Stimulated activated CD8-positive, alpha-beta memory T cell treated with anti-CD3 and anti-CD28 coated beads, Interleukin-7, amount 100 ng/mL, for 48 hours (primary cell): Measurements from ENCODE around the gene HTRA2.
"Not testable (repeated sequence)": the region's sequence is repeated elsewhere in the genome, so short reads cannot be mapped to it uniquely, and the experiment has no call there.

ENCODE experiments used
- DNase-seq, 2 donors: peaks; one replicate each; pipeline ENCODE4 v3.0.0-alpha.2; 2020; ENCODE audit warnings: low read depth in 1 of 2; ENCODE audit errors: extremely low read depth in 1 of 2

HTRA2 gene

GRCh38 chr2:74529357-74530238 lies at the start of gene HTRA2, which contains the start of gene AUP1:
Gene HTRA2 (plus strand): TSS chr2:74529933. CDS start chr2:74530007, 74 bp downstream.
Gene AUP1 (minus strand): TSS chr2:74529706. CDS start chr2:74529629, 77 bp downstream.
- DNase-seq, result peak; percentile 95 to 96

- DNase-seq, result no peak
Measured at GRCh38 chr2:74481431-74481830, 48.3 kb upstream of the HTRA2 start.

DNA sequence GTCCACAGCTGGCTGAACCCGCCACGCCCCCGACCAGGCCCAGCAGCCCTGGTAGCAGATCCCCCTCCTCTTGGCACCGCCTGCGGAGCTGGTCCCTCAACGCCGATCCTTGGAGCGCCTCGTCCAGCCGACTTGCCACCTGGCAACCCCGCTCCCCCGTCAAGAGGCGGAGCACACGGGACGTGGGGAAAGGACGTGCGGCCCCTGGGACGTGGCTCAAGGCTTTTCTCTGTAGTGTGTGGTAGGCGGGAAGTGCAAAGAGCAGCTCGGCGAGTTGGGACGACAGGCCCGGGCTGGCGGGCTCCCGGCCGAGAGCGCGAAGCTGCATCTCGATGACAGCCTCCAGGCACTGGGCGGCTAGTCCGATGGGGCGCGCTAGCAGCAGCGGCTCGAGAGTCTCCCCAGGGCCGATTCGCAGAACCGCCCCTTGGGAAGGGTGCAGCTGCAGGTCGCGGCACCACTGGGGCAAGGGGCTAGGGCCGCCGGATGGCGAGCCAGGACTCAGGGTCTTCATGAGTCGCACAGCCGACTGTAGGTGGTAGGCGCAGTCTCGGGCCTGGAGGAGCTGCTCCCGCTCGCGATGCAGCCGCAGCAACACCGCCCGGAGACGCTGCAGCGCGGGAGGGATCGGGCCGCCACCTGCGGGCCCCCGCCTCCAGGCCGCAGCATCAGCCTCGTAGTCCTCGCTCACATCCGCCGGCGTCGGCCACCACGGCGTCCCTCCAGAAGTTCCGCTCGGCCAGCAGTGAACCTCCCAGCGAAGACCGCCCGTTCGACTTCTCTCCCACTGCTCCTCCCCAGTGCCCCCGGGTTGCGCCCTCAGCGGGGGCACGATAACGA lies 47.6 kb upstream of the HTRA2 start:
- peak in 1 of 2 donors; percentile 39 for DNase-seq

DNA sequence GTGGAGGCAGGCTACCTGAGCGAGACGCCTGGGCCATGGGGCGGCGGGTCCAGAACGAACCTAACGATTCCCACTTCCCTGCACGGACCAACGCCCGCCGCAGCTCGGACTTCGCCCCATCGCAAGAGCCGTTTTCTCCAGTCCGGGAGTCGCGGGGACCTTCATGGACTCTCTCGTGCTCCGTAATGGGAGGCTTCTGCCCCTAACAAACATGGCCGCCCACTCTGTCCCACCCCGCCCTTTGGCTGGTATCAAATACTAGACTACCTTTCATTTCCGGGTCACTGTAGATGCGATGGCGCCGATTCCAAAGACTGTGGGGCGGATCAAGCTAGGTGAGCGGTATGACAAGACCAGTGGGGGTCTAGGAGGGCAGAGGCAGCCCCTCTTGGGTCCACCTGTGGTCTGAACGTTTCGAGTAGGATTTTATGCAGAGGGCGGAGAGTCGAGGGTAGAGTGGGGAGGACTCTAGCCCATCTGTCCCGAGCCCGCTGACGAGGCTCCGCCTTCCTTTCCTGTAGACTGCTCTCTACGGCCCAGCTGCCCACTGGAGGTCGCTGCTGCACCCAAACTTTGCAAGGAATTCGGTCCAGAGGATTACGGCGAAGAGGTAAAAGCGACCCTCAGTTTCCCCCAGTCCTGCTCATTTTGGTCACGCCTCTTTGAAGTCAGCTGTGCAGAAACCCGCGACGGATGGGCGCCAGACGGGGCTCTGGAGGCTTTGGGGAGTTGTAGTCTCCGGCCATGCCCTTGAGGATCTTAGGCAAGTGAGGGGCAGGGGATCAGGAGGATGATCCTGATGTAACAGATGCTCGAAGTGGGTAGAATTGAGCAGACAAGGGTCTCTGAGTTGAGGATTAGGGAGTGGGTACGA lies 46.7 kb upstream of the HTRA2 start, which contains the start of the genes CCDC142 and TTC31:
CCDC142 (minus strand) TSS at position 198 of the 874 bp plus-strand sequence; CDS start at position 37, 161 bp downstream.
TTC31 (plus strand) TSS at position 281 of the 874 bp plus-strand sequence; CDS start at position 296, 15 bp downstream.
- DNase-seq, result peak; percentile 77 to 93

GRCh38 chr2:74483675-74484164 lies 46.0 kb upstream of the HTRA2 start:
- DNase-seq, result not testable (repeated sequence)

DNA sequence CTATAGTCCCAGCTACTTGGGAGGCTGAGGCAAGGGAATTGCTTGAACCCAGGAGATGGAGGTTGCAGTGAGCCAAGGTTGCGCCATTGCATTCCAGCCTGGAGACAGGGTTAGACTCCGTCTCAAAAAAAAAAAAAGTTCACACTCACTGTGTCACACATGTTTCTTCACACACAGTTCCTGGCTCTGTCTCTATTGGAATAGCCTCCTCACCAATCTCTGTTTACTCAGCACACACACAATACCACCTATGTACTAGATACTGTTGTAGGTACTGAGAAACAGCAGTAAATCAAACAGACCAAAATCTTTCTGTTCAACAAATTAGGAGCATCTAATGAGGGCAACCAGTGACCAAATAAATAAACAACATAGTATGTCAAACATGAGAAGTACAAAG lies 43.6 kb upstream of the HTRA2 start:
- DNase-seq, result no peak

DNA sequence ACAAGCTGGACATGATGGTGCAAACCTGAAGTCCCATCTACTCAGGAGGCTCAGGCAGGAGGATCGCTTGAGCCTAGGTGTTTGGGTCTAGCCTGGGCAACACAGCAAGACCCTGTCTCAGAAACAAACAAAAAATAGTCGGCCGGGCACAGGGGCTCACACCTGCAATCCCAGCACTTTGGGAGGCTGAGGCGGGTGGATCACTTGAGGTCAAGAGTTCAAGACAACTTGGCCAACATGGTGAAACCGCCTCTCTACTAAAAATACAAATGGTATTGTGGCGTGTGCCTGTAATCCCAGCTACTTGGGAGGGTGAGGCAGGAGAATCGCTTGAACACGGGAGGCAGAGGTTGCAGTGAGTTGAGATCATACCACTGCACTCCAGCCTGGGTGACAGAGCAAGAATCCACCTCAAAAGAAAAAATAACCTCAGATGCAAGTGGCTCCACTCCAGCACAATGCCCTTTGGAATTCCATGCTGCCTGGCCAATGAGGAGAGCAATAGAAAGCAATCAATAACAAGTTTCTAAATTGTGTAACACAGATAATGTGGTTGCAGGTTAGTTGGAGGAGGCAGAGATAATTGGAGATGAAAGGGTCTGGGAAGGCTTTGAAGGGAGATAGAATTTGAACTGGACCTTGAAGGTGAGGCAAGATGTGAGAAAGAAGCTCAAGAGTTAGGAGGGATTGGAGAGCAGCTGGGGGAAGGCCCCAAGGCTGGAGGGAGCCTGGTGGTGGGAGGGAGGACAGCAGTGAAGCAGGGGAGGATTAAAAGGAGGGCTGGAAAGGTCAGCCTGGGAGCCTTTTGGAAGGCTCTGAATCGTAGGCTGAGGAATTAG lies 40.9 kb upstream of the HTRA2 start:
- DNase-seq, result no peak

DNA sequence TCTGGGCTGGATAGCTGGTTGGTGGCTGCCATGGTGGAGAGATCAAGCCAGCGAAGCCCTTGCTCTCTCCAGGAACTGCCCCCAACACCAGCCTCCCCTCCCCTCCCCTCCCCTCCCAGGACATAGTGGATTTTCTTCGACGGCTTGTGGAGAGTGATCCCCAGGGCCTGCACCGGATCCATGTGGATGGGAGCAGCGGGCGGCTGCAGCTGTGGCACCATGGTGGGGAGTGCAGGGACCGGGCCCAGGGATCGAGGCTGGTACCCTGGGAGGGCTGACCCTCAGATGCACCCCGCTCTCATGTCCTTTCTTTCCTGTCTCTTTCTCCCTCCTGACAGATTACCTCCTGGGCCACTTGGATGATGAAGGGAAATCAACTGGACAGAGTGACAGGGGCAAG lies 39.8 kb upstream of the HTRA2 start:
- DNase-seq, result no peak

DNA sequence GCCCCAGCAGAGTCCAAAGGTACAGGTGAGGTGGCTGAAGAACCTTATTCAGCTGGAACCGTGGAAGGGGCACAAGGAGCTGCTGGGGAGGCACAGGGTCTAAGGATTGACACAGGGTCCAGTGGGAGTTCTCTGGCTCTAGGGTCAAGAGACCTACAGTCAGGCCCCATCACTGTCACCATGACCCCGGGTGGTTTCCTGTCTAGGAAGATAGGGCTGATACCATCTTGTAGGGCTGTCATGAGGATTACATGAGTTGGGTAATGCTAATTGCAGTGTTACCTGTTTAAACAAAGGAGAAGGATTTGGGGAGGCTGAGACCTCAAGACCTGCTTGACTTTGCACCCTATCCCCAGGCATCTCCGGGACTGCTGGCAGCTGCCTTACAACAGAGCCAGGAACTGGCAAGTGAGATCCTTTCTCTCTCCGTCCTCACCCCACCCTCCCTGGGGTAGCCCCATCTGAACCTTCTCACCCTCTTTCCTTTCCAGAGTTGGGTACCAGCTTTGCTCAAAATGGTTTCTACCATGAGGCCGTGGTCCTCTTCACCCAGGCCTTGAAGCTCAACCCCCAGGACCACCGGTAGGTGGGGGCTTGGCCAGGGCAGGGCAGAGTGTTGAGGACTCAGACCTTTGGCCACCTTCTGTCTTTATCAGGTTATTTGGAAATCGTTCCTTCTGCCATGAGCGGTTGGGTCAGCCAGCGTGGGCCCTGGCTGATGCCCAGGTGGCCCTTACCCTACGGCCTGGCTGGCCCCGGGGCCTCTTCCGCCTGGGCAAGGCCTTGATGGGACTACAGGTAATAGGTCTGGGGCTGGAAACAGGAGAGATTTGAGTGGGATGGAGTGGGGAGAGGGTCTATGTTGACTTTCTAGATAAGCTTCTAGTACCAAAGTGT lies 37.8 kb upstream of the HTRA2 start:
- DNase-seq, result no peak

DNA sequence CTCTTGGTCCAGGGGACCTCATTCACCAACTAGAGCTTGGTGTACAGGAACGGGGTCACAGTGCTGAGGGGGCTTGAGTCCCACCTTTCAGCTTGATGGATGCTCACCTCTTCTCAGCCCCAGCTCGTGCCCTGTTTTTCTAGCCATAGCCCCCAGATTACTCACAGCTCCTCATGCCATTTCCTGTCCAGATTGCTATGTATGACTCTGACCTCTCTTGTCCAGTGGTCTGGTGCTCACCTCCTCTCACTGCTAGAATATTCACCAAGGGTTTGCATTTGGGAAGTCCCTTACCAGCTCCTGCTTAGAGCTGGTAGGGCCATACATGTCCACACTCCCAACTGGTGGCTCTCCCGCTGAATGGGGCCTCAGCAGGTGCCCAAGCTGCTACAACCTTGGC lies 36.2 kb upstream of the HTRA2 start:
- no peak for DNase-seq

GRCh38 chr2:74495440-74495839 lies 34.3 kb upstream of the HTRA2 start:
- DNase-seq, result no peak

- DNase-seq, result no peak
Measured at GRCh38 chr2:74496997-74497776, 32.5 kb upstream of the HTRA2 start.

- no peak for DNase-seq
Measured at GRCh38 chr2:74497777-74498499, 31.8 kb upstream of the HTRA2 start.

DNA sequence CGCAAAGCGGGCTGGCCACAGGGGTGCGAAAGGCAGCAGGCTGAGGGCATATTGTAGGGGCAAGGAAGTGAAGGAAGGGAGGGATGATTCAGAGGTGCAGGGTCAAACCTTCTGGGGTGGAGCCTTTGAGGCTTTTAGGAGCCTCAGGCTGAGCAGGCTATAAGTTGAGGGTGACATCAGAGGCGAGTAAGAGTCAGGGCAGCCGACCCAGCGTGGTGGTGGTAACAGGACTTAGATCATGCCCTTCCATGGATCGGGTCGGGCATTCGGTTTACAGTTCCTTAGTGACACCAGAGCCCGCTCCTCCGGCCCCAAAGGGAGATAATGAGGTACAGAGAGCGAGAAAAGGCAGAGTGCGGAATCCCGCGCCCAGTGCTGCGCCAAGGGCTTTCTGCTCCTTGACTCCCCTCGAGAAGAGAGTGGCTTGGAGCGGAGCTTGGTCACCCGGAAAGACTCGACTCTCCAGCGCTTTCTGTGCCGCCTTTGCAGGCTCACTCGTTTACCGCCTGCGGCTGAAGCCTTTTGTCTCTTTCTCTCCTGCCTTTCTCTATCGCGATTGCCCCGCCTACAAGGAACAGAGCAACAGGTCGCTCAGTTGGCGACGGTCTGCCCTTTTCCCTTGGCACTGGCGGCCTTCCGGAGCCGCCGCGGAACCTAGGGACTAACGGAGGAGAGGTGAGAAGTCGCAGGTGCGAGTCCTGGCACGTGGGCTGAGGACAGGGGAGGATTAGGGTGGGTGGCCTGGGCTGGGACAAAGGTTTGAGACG lies 31.1 kb upstream of the HTRA2 start:
- no peak for DNase-seq

DNA sequence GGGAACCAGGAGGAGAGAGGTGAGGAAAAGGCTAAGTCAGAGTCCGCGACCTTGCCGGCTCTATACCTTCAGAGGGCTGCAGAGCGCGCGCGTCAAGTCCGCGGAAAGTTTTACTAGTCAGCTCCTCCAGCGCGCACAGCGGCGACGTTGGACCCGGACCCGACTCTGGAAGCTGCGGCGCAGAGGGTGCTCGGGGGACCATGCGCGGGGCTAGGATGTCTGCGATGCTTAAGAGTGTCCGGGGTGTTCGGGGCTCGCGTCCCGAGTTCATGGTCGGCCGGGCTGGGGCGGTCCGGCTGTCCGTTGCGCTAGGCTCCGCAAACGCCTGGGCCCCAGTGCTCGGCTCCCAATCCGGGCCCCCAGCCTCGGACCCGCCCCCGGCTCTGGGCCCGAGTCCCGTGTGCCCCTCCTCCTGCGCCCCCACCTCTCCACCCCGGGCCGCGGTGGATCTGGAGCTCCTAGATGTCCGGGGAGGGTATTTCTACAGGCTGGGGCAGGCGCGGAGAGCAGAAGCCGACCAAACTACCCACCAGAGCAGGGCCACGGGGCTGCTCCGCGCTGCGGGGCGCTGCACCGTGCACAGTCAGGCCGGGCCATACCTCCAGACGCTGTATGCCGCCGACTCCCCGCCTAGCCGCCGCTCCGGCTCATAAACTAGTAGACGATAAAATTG lies 30.3 kb upstream of the HTRA2 start, which contains the start of gene LBX2:
LBX2 (minus strand) TSS at position 337 of the 673 bp plus-strand sequence; CDS start at position 271, 66 bp downstream.
- DNase-seq, result no peak
